T-cell (primary cell): ENCODE measurements around the gene NR2C2. TPM values are rescaled to one million over a fixed set of nuclear protein-coding genes. Genes with fewer than 3 reads are reported as not detected.

Experiments used
- ATAC-seq, 4 experiments: fragments of 200-7000 bp in 3 of 4; fragments of 150-1000 bp in 1 of 4; cut with Tn5 transposase; replicated peaks in 1 of 4; 1 replicate in 3 of 4; 2 replicates in 1 of 4; pipeline ENCODE4 v1.10.0; 2021; ENCODE audit warnings: moderate library complexity in 3 of 4, mild to moderate bottlenecking in 2 of 4, moderate number of reproducible peaks in 1 of 4
- CTCF ChIA-PET, 2 donors: fragments of 300-600 bp; sonication (Branson Sonifier 250); formaldehyde crosslinking; loops; one replicate each; lab custom pipeline; 2022; ENCODE audit warnings: antibody characterized with exemption in 2 of 2; lab: Charles Lee
- POLR2A ChIA-PET, 2 donors: fragments of 300-600 bp; sonication (Branson Sonifier 250); formaldehyde crosslinking; loops; one replicate each; lab custom pipeline; 2022; ENCODE audit warnings: antibody characterized with exemption in 2 of 2; lab: Charles Lee
- DNase-seq, 35 experiments: peaks; one replicate each; pipeline versions ENCODE4 v3.0.0 to v3.0.0-alpha.2; 2013 to 2023
- H3K27ac ChIP-seq: one replicate; pipeline ENCODE4 v1.5.1; 2013; ENCODE audit warnings: low read length
- H3K27me3 ChIP-seq, 2 experiments: replicated peaks in 1 of 2; 1 replicate in 1 of 2; 2 replicates in 1 of 2; pipeline versions ENCODE4 v1.6.1 to v1.7.0; 2013; ENCODE audit warnings: low read length in 1 of 2, mixed read lengths in 1 of 2; ENCODE audit not compliant: control insufficient read depth in 2 of 2, insufficient read depth in 2 of 2; ENCODE audit errors: extremely low read depth in 1 of 2
- H3K36me3 ChIP-seq, 2 donors: 1 replicate in 1 of 2; 2 replicates in 1 of 2; pipeline versions ENCODE4 v1.6.1 to v1.7.0; 2013; ENCODE audit warnings: low read length in 1 of 2; ENCODE audit not compliant: control insufficient read depth in 2 of 2, insufficient read depth in 1 of 2; ENCODE audit errors: extremely low read depth in 1 of 2
- H3K4me1 ChIP-seq, 2 experiments: 1 replicate in 1 of 2; 2 replicates in 1 of 2; pipeline versions ENCODE4 v1.6.1 to v1.7.0; 2013; ENCODE audit warnings: low read length in 2 of 2, mixed read lengths in 1 of 2; ENCODE audit not compliant: insufficient read depth in 2 of 2, control insufficient read depth in 1 of 2; ENCODE audit errors: extremely low read depth in 1 of 2
- H3K4me3 ChIP-seq, 2 donors: 1 replicate in 1 of 2; 2 replicates in 1 of 2; pipeline versions ENCODE4 v1.5.1 to v1.7.0; 2013; ENCODE audit warnings: mild to moderate bottlenecking in 2 of 2, low read length in 1 of 2, moderate library complexity in 1 of 2; ENCODE audit not compliant: control insufficient read depth in 1 of 2; ENCODE audit errors: extremely low read depth in 1 of 2
- H3K9me3 ChIP-seq: 2 replicates; pipeline ENCODE4 v1.7.0; 2013
- H3K27ac Mint-ChIP-seq, 2 donors: one replicate each; pipeline ENCODE4 v1.8.0; 2020 to 2021; ENCODE audit warnings: mild to moderate bottlenecking in 2 of 2, mixed read lengths in 2 of 2
- H3K27me3 Mint-ChIP-seq, 2 donors: one replicate each; pipeline ENCODE4 v1.8.0; 2021 to 2022; ENCODE audit warnings: mixed read lengths in 2 of 2
- H3K36me3 Mint-ChIP-seq: one replicate; pipeline ENCODE4 v1.8.0; 2021; ENCODE audit warnings: mixed read lengths
- H3K4me1 Mint-ChIP-seq, 3 donors: one replicate each; pipeline ENCODE4 v1.8.0; 2020 to 2022; ENCODE audit warnings: mixed read lengths in 3 of 3, mild to moderate bottlenecking in 1 of 3
- H3K4me3 Mint-ChIP-seq, 3 donors: one replicate each; pipeline ENCODE4 v1.8.0; 2020 to 2022; ENCODE audit warnings: mild to moderate bottlenecking in 3 of 3, mixed read lengths in 3 of 3, moderate library complexity in 3 of 3
- H3K9me3 Mint-ChIP-seq, 3 donors: one replicate each; pipeline ENCODE4 v1.8.0; 2020 to 2022; ENCODE audit warnings: mixed read lengths in 3 of 3
- WGBS: methylation state at CpG from one replicate; pipeline ENCODE4 v1.1.5; 2013; ENCODE audit warnings: missing lambda C conversion rate; ENCODE audit not compliant: insufficient coverage; 5-methylcytosine and 5-hydroxymethylcytosine counted together
- total RNA-seq, 35 experiments: library from RNA in 6 of 35; stranded (reverse) in 6 of 35; fragments of 120-200 nt in 1 of 35; gene quantifications; one replicate each; pipeline versions ENCODE4 v1.2.1 to v1.2.4 and lab custom pipeline; 2013 to 2026

NR2C2 gene
- total RNA-seq, 5 donors from 2014 or later (not counting 1 experiment from before 2014, with no cell fraction given), result 54.9 to 93.1 (median 85.2) TPM

DNA sequence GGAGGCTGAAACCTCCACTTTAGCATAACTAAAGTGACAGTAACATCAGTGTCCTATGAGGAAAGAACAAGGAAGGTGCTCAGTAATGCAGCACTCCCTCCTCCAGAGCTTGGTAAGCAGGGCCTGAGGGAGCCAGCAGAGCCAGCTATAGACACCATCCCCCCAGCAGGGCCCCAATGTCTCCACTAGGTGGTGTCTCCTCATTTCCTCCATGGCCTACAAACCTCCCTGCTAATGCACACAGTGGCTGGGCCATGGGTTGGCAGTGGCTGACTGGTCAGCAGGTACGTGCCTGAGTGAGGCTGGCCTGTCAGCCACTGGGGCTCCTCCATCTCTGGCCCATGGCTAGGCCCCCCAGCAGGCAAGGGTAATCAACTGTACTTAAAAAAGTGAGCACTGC lies 104.1 kb downstream of the NR2C2 start:
- peaks cover 0 to 4% (median 0%) of the 10 kb centered on the region in 3 donors for H3K9me3 Mint-ChIP-seq
- no peaks in the 10 kb centered on the region for H3K27me3 Mint-ChIP-seq
- peaks cover 32% of the 10 kb centered on the region for H3K36me3 Mint-ChIP-seq
- peak overlapping the region; percentile 46 to 58 for H3K27ac Mint-ChIP-seq
- peaks cover 35 to 49% (median 37%) of the 10 kb centered on the region in 3 donors for H3K4me1 Mint-ChIP-seq
- DNase-seq (peak in 28 of 35 experiments; percentile 4 to 54 (median 27)), ATAC-seq (peak; percentile 60 to 86 (median 74))
- CTCF ChIA-PET, result interaction anchor here (0.6 to 0.9 kb wide), 3 partner anchors 13 to 67 kb away, joined by 3 read pairs; no protein-coding TSS in a partner anchor
- Histone ChIP-seq H3K27me3 (no peaks in the 10 kb centered on the region), H3K9me3 (no peaks in the 10 kb centered on the region), H3K4me1 (peaks cover 0 to 19% of the 10 kb centered on the region in 2 experiments), H3K4me3 (no peak overlapping the region), H3K36me3 (peaks cover 14 to 62% of the 10 kb centered on the region in 2 donors), H3K27ac (no peak overlapping the region)
- POLR2A ChIA-PET, result no interaction called here
- H3K4me3 Mint-ChIP-seq, result no peak overlapping the region
- 75% methylated on average over 1 of the region's 1 CpG for WGBS

DNA sequence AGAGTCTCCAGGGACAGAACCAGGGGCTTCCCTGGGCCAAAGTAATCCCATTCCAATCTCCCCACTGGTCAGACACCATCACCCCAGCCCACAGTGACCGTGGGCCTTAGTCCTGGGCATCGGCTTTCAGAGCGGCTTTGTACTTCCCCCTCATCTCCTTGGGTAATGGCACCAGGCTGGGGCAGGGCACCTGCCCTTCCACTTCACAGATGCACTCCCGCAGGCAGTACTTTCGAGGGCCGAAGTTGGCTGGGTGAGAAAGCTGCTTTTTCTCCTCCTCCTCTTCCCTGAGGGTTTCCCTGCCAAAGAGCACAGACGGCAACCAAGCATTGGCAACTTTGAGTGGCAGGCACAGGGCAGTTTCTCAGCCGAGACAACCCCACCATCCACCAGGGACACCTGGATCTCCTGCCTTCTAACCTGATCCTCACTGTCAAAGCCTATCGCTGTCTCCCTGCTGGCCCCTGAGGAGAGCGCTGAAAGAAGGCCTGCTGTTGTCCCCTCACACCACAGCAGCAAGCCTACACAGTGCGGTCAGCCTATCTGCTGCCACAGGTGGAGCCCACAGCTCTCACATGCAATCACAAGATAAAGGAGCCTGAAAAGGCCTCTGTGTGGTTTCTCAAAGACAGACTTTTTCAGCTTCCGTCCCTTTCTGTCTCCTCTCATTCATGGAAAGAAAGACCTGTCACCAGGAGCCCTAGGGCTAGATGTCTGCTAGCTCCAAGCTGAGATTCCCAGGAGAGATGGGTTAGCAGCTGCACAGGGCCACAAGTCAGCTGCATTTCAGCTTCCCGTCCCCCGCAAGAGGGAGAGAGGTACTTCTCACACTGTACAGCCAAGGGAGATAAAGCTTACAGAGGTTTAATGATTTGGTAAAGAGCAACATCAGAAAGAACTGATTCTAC lies 105.2 kb downstream of the NR2C2 start:
- ATAC-seq, result no peak
- H3K27ac Mint-ChIP-seq, result peak overlapping the region in 1 of 2 donors; percentile 53
- DNase-seq, result no peak
- Histone ChIP-seq H3K27ac (no peak overlapping the region), H3K4me3 (no peak overlapping the region), H3K36me3 (peaks cover 8 to 61% of the 10 kb centered on the region in 2 donors), H3K9me3 (no peaks in the 10 kb centered on the region), H3K27me3 (no peaks in the 10 kb centered on the region), H3K4me1 (peaks cover 0 to 23% of the 10 kb centered on the region in 2 experiments)
- H3K4me1 Mint-ChIP-seq, result peaks cover 38 to 53% (median 44%) of the 10 kb centered on the region in 3 donors
- H3K4me3 Mint-ChIP-seq, result no peak overlapping the region
- ChIA-PET POLR2A (interaction anchor here in 1 of 2 donors (0.5 kb wide), 1 partner anchor 43 kb away, joined by 4 read pairs; no protein-coding TSS in a partner anchor), CTCF (no interaction called here)
- peaks cover 0 to 4% (median 0%) of the 10 kb centered on the region in 3 donors for H3K9me3 Mint-ChIP-seq
- H3K36me3 Mint-ChIP-seq, result peaks cover 31% of the 10 kb centered on the region
- H3K27me3 Mint-ChIP-seq, result no peaks in the 10 kb centered on the region
- 90% methylated on average over 9 of the region's 14 CpGs for WGBS

DNA sequence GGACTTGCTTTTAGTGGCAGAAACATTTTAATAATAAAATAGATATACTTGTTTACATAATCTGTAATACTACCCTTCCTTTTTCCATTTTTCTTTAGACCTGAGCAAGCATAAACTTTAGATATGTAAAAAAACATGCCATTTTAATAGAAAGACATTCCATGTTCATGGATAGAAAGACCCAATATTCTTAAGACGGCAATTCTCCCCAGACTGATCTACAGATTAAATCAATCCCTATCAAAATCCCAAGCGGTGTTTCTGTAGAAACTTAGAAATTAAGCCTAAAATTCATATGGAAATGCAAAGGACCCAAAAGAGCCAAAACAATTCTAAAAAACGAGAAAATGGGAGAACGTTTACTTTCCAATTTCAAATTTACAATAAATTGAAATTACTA lies 106.2 kb downstream of the NR2C2 start:
- Histone ChIP-seq H3K4me1 (peaks cover 0 to 23% of the 10 kb centered on the region in 2 experiments), H3K36me3 (peaks cover 9 to 55% of the 10 kb centered on the region in 2 donors), H3K27me3 (no peaks in the 10 kb centered on the region), H3K9me3 (no peaks in the 10 kb centered on the region), H3K4me3 (no peak overlapping the region), H3K27ac (no peak overlapping the region)
- H3K27me3 Mint-ChIP-seq, result no peaks in the 10 kb centered on the region
- H3K4me3 Mint-ChIP-seq, result no peak overlapping the region
- ATAC-seq (no peak), DNase-seq (no peak)
- peaks cover 0 to 4% (median 0%) of the 10 kb centered on the region in 3 donors for H3K9me3 Mint-ChIP-seq
- WGBS, result 100% methylated on average over 1 of the region's 4 CpGs
- ChIA-PET CTCF (no interaction called here), POLR2A (no interaction called here)
- H3K36me3 Mint-ChIP-seq, result peaks cover 31% of the 10 kb centered on the region
- peaks cover 40 to 54% (median 44%) of the 10 kb centered on the region in 3 donors for H3K4me1 Mint-ChIP-seq
- H3K27ac Mint-ChIP-seq, result peak overlapping the region in 1 of 2 donors; percentile 34

DNA sequence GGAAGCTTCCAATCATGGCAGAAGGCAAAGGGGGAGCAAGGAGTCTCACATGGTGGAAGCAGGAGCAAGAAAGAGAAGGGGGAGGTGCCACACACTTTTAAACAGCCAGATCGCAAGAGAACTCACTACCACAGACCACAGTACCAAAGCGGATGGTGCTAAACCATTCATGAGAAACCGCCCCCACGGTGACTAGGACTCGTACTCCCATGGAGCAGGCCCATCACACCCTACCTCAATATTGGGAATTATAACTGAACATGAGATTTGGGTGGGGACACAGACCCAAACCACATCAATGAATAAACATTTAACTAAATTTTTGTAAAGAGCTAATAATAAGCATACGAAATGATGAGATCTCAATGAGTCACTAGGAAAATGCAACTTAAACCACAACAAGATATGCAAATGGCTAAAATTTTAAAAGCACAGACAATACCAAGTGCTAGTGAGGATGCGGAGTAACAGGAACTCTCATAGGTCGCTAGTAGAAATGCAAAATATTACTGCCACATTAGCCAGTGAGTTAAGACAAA lies 107.7 kb downstream of the NR2C2 start:
- ATAC-seq (peak; percentile 59 to 80 (median 68)), DNase-seq (peak in 32 of 35 experiments; percentile 10 to 57 (median 28))
- H3K9me3 Mint-ChIP-seq, result peaks cover 0 to 4% (median 0%) of the 10 kb centered on the region in 3 donors
- H3K36me3 Mint-ChIP-seq, result peaks cover 39% of the 10 kb centered on the region
- H3K4me1 Mint-ChIP-seq, result peaks cover 42 to 60% (median 44%) of the 10 kb centered on the region in 3 donors
- Histone ChIP-seq H3K27me3 (no peaks in the 10 kb centered on the region), H3K4me3 (no peak overlapping the region), H3K36me3 (peaks cover 9 to 51% of the 10 kb centered on the region in 2 donors), H3K4me1 (peaks cover 0 to 23% of the 10 kb centered on the region in 2 experiments), H3K27ac (no peak overlapping the region), H3K9me3 (no peaks in the 10 kb centered on the region)
- H3K27ac Mint-ChIP-seq, result peak overlapping the region; percentile 77 to 83
- no peaks in the 10 kb centered on the region for H3K27me3 Mint-ChIP-seq
- WGBS, result no CpG with 5 or more reads among the region's 8 CpGs
- POLR2A ChIA-PET, result no interaction called here
- H3K4me3 Mint-ChIP-seq, result peak overlapping the region in 2 of 3 donors; percentile 33 to 53
- CTCF ChIA-PET, result interaction anchor here in 1 of 2 donors (0.6 kb wide), 2 partner anchors 10 to 21 kb away, joined by 3 to 4 read pairs; partner anchors contain the start of gene MRPS25

DNA sequence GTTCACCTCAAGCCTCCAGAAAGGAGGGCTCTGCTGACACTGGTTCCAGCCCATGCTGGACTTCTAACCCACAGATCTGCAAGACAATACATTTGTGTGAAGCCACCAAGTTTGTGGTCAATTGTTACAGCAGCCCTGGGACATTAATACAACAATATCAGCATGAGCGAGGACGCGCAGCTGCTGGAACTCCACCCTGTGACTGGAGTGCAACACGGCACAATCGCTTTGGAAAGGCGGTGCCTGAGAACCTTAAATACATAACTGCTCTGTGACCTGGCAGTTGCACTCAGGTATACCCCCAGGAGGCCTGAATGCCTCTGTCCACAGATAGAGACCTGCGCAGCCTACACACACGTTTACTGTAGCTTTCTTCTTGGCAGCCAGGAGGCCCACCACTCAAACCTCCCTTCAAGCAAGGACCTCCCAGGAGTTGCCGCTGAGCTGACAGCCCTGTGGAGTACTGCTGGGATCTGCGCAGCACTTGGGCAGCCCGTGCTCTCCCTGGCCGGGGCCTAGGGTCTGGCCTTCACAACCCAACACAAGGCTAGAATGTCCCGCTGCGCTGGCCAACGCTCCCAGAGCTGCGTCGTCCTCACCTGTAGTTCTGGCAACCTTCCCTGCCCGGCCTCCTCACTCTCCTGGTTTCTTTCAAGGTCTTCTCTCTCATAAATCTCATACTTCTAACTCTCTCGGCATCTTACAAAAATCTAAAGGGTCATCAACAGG lies 109.5 kb downstream of the NR2C2 start:
- H3K4me3 ChIP-seq, result no peak overlapping the region
- H3K36me3 ChIP-seq, result peaks cover 9 to 35% of the 10 kb centered on the region in 2 donors
- no peaks in the 10 kb centered on the region for H3K9me3 ChIP-seq
- ChIA-PET CTCF (no interaction called here), POLR2A (no interaction called here)
- Mint-ChIP-seq H3K36me3 (peaks cover 43% of the 10 kb centered on the region), H3K27ac (no peak overlapping the region), H3K27me3 (no peaks in the 10 kb centered on the region), H3K9me3 (peaks cover 0 to 4% (median 0%) of the 10 kb centered on the region in 3 donors), H3K4me1 (peaks cover 31 to 49% (median 35%) of the 10 kb centered on the region in 3 donors), H3K4me3 (no peak overlapping the region)
- ATAC-seq (no peak), DNase-seq (no peak)
- WGBS, result 98% methylated on average over 19 of the region's 19 CpGs
- H3K27ac ChIP-seq, result no peak overlapping the region
- H3K4me1 ChIP-seq, result peaks cover 0 to 18% of the 10 kb centered on the region in 2 experiments
- H3K27me3 ChIP-seq, result no peaks in the 10 kb centered on the region
